Kidney epithelial cell (primary cell): Measurements from ENCODE around the gene PRODH. TPM values are rescaled to one million over a fixed set of nuclear protein-coding genes. Genes with fewer than 3 reads are reported as not detected.

ENCODE experiments used
- DNase-seq: peaks from one replicate; pipeline ENCODE4 v3.0.0-alpha.2; 2010; ENCODE audit warnings: low read depth
- H3K27me3 ChIP-seq: 2 replicates; pipeline ENCODE4 v1.6.0; 2011; ENCODE audit warnings: low read length; ENCODE audit not compliant: control insufficient read depth, insufficient read depth
- H3K36me3 ChIP-seq: 2 replicates; pipeline ENCODE4 v1.5.1; 2011; ENCODE audit warnings: low read length; ENCODE audit not compliant: control insufficient read depth, insufficient read depth
- H3K4me3 ChIP-seq: 2 replicates; pipeline ENCODE4 v1.5.1; 2011; ENCODE audit warnings: low read depth, mild to moderate bottlenecking, control low read depth, low read length
- total RNA-seq: library from RNA; depleted of rRNA; stranded (reverse); fragments of >200 nt; gene quantifications from 2 replicates; pipeline ENCODE4 v1.2.3, GENCODE V29; 2015
- TF ChIP-seq, protein P1 (sequence below): IDR thresholded peaks from 2 replicates; pipeline ENCODE4 v1.5.1; 2011; ENCODE audit warnings: mild to moderate bottlenecking, moderate library complexity, low read length, control low read depth, inconsistent platforms; ENCODE audit not compliant: insufficient read depth, poor library complexity, severe bottlenecking

The PRODH gene, protein sequence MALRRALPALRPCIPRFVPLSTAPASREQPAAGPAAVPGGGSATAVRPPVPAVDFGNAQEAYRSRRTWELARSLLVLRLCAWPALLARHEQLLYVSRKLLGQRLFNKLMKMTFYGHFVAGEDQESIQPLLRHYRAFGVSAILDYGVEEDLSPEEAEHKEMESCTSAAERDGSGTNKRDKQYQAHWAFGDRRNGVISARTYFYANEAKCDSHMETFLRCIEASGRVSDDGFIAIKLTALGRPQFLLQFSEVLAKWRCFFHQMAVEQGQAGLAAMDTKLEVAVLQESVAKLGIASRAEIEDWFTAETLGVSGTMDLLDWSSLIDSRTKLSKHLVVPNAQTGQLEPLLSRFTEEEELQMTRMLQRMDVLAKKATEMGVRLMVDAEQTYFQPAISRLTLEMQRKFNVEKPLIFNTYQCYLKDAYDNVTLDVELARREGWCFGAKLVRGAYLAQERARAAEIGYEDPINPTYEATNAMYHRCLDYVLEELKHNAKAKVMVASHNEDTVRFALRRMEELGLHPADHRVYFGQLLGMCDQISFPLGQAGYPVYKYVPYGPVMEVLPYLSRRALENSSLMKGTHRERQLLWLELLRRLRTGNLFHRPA
- 1.9 and 5.2 TPM in 2 replicates for total RNA-seq

DNA sequence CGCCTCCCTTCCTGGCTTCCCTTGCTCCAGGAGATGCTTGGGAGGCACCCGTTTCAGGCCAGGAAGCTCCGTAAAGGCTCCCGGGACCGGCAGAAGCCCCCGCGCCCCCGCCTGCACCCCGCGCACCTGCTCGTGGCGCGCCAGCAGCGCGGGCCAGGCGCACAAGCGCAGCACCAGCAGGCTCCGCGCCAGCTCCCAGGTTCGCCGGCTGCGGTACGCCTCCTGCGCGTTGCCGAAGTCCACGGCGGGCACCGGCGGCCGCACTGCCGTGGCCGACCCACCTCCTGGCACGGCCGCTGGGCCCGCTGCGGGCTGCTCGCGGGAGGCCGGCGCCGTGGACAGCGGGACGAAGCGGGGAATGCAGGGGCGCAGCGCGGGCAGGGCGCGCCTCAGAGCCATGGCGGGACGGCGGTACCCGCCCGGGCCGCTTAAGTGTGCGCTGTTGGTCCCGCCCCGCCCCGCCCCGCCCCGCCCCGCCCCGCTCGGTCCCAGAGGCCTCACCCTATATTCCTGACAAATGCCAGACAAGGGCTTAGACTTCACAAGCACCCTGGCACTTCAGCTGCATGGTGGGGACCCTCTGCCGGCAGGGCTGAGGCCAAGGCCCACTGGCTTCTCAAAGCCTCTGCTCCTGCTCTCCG, at the start of gene PRODH:
Gene PRODH (minus strand): TSS at position 405 of the 641 bp plus-strand sequence. CDS start 6 bp downstream, at position 399.
- Histone ChIP-seq H3K36me3 (no peaks in the 10 kb centered on the region), H3K4me3 (no peak within 1 kb of the TSS), H3K27me3 (no peaks in the 10 kb centered on the region)
- TF ChIP-seq, protein P1, sequence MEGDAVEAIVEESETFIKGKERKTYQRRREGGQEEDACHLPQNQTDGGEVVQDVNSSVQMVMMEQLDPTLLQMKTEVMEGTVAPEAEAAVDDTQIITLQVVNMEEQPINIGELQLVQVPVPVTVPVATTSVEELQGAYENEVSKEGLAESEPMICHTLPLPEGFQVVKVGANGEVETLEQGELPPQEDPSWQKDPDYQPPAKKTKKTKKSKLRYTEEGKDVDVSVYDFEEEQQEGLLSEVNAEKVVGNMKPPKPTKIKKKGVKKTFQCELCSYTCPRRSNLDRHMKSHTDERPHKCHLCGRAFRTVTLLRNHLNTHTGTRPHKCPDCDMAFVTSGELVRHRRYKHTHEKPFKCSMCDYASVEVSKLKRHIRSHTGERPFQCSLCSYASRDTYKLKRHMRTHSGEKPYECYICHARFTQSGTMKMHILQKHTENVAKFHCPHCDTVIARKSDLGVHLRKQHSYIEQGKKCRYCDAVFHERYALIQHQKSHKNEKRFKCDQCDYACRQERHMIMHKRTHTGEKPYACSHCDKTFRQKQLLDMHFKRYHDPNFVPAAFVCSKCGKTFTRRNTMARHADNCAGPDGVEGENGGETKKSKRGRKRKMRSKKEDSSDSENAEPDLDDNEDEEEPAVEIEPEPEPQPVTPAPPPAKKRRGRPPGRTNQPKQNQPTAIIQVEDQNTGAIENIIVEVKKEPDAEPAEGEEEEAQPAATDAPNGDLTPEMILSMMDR = no peak
- DNase-seq = no peak

DNA sequence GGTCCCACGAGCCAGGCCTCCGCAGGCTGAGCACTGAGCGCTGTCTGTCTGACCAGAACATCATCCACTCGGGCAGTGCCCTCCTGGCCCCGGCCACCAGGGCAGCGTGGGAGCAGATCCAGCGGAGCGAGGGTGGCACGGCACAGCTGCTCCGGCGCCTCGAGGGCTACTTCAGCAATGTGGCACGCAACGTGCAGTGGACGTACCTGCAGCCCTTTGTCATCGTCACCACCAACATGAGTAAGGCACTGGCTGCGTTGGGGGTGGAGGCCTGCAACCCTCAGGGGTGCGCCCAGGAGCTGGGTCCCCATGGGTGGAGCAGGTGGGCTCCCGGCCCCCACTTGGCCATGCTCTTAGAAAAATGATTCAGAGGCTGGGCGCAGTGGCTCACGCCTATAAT, 49.7 kb upstream of the PRODH start:
- TF ChIP-seq, protein P1 = no peak
- no peak for DNase-seq
- H3K27me3 ChIP-seq = no peaks in the 10 kb centered on the region
- no peaks in the 10 kb centered on the region for H3K36me3 ChIP-seq
- no peak overlapping the region for H3K4me3 ChIP-seq

DNA sequence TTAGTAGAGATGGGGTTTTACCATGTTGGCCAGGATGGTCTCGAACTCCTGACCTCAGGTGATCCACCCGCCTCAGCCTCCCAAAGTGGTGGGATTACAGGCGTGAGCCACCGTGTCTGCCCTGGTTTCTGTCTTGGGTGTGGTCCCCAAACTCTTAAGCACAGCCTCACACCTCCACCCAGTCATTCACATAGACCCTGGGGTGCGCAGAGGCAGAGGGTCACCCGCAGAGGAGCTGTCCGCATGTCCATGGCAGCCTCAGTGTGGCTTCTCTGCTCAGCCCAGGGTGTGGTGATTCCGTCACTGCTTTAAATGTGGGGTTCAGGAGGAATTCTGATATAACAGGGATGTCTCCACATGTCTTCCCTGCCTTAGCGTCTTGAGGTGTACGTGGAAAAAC, 48.5 kb upstream of the PRODH start:
- TF ChIP-seq, protein P1 = no peak
- no peaks in the 10 kb centered on the region for H3K27me3 ChIP-seq
- no peaks in the 10 kb centered on the region for H3K36me3 ChIP-seq
- no peak for DNase-seq
- H3K4me3 ChIP-seq = no peak overlapping the region

DNA sequence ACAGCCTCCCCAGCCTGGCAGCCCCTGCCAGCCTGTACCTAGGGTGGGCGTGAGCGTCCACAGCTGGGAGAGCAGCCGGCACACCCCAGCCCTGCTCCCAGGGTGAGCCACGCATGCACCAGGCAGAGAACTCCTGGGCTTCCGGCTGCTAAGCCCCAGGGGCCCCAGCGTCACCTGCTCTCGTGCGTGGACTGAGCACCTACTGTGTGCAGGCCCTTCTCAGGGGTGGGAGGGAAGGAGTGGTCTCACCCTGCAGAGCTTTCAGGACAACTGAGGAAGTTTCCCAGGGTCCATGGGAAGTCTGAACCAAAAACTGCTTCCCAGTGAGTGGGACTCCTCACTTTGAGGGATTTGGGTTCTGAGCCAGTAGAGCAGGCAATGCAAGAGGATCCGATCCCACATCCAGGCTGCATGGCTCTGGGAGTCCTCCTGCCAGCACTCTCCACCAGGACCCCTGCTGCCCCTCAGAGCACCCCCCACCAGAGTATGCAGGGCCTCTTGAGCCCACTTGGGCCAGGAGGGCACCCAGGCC, 47.1 kb upstream of the PRODH start:
- Histone ChIP-seq H3K36me3 (no peaks in the 10 kb centered on the region), H3K4me3 (no peak overlapping the region), H3K27me3 (no peaks in the 10 kb centered on the region)
- TF ChIP-seq, protein P1 = no peak
- DNase-seq = no peak

DNA sequence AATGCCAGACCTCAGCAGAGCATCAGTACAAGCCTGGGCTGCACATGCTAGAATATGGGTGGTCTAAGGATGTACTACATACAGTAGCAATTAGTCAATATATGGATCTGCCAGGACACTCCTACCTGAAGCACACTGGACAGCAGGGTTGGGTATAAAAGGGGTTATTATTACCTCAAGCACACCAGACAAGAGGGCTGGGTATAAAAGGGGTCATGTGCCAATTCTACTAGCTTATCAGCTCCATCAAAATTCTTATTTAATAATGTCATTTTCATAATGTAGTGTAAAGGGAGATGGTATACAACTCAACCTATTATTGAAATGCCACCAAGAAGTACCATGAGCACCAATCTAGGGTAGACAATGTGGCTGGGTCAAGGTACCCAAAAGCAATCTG, 44.7 kb upstream of the PRODH start:
- no peaks in the 10 kb centered on the region for H3K36me3 ChIP-seq
- no peak for DNase-seq

More for the DNA sequence above, 44.7 kb upstream of the PRODH start:
- TF ChIP-seq, protein P1 = no peak
- Histone ChIP-seq H3K27me3 (no peaks in the 10 kb centered on the region), H3K4me3 (no peak overlapping the region)
